ENCODE data around the gene P2RY13.

Gene P2RY13

DNA sequence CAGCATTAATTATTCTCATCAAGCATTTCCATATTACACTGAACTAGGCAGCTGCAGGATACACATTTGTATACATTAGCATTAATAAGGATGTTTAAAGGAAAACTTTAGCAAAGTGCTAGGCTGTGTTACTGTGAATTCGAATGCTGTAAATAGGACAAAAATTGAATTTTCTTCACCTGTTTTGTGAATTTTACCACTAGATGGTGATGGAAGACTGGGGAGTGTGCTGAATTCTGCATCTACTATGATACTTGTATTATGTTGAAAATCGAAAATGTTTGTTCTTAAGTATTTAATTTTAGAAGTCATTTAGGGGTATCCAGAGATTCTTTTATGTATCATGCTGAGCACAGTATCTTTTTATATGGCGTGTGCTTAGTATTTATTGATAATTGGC lies 38.7 kb downstream of the P2RY13 start:
- TF ChIP-seq NFIC (IDR thresholded peaks at IDR 0.05), result no peak
- TF ChIP-seq RAD21 (IDR thresholded peaks at IDR 0.05; ENCODE audit: low read depth), result peak; percentile 74

GRCh38 chr3:151289445-151289844 lies 39.9 kb downstream of the P2RY13 start:
- TF ChIP-seq NFIC (IDR thresholded peaks at IDR 0.05) (no peak), FOXM1 (IDR thresholded peaks at IDR 0.05; ENCODE audit: borderline replicate concordance, low read depth) (no peak), YY1 (IDR thresholded peaks at IDR 0.05; ENCODE audit: low read depth) (no peak)

GRCh38 chr3:151285940-151286339 lies 43.4 kb downstream of the P2RY13 start:
- no peak for TF ChIP-seq CREB1 (IDR thresholded peaks at IDR 0.05; ENCODE audit: low read depth)
- TF ChIP-seq, protein P1, sequence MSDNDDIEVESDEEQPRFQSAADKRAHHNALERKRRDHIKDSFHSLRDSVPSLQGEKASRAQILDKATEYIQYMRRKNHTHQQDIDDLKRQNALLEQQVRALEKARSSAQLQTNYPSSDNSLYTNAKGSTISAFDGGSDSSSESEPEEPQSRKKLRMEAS (IDR thresholded peaks at IDR 0.05), result no peak
- TF ChIP-seq, protein P2, sequence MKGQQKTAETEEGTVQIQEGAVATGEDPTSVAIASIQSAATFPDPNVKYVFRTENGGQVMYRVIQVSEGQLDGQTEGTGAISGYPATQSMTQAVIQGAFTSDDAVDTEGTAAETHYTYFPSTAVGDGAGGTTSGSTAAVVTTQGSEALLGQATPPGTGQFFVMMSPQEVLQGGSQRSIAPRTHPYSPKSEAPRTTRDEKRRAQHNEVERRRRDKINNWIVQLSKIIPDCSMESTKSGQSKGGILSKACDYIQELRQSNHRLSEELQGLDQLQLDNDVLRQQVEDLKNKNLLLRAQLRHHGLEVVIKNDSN (IDR thresholded peaks at IDR 0.05), result no peak
- no peak for TF ChIP-seq RAD21 (IDR thresholded peaks at IDR 0.05; ENCODE audit: low read depth)
- TF ChIP-seq ZBTB7A (IDR thresholded peaks at IDR 0.05; ENCODE audit: low read depth), result no peak
- TF ChIP-seq YY1 (IDR thresholded peaks at IDR 0.05; ENCODE audit: low read depth), result no peak
- TF ChIP-seq NFIC (IDR thresholded peaks at IDR 0.05), result no peak

GRCh38 chr3:151283907-151284461 lies 45.4 kb downstream of the P2RY13 start:
- TF ChIP-seq, protein P1 (IDR thresholded peaks at IDR 0.05), result no peak
- TF ChIP-seq CREB1 (IDR thresholded peaks at IDR 0.05; ENCODE audit: low read depth) (no peak), FOXM1 (IDR thresholded peaks at IDR 0.05; ENCODE audit: borderline replicate concordance, low read depth) (no peak), EGR1 (IDR thresholded peaks at IDR 0.05) (no peak), EP300 (IDR thresholded peaks at IDR 0.05; ENCODE audit: borderline replicate concordance) (no peak), TEAD4 (IDR thresholded peaks at IDR 0.05) (no peak), NFIC (IDR thresholded peaks at IDR 0.05) (no peak), YY1 (IDR thresholded peaks at IDR 0.05; ENCODE audit: low read depth) (no peak), TAF1 (IDR thresholded peaks at IDR 0.05; ENCODE audit: low read depth) (no peak)
- TF ChIP-seq, protein P2 (IDR thresholded peaks at IDR 0.05), result no peak

DNA sequence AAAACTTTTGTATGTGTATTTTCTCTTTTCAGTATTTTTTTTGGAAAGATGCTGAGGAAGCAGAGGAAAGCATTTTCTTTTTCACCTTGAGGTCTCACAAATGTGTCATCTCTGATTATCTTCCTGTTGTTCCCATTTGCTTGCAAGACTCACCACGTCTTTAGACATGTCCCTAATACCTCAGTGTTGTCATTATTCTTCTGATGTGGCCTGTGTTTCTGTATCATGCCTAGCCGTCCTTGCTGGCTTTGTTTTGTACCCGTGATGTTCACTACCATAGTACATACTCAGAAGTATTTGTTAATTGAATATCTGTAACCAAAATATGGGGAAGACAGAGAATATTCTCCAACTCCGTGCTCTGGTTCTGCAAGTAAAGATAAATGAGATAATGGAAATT lies 46.0 kb downstream of the P2RY13 start:
- TF ChIP-seq, protein P2 (IDR thresholded peaks at IDR 0.05), result no peak
- TF ChIP-seq CEBPB (IDR thresholded peaks at IDR 0.05), result no peak
- TF ChIP-seq RAD21 (IDR thresholded peaks at IDR 0.05; ENCODE audit: low read depth), result no peak
- TF ChIP-seq NFIC (IDR thresholded peaks at IDR 0.05), result no peak
- TF ChIP-seq TEAD4 (IDR thresholded peaks at IDR 0.05), result no peak
- TF ChIP-seq CREB1 (IDR thresholded peaks at IDR 0.05; ENCODE audit: low read depth), result no peak

GRCh38 chr3:151282921-151283320 lies 46.4 kb downstream of the P2RY13 start:
- TF ChIP-seq RAD21 (IDR thresholded peaks at IDR 0.05; ENCODE audit: low read depth) (peak; percentile 78), YY1 (IDR thresholded peaks at IDR 0.05; ENCODE audit: low read depth) (no peak), TCF12 (IDR thresholded peaks at IDR 0.05; ENCODE audit: low read depth) (no peak)

DNA sequence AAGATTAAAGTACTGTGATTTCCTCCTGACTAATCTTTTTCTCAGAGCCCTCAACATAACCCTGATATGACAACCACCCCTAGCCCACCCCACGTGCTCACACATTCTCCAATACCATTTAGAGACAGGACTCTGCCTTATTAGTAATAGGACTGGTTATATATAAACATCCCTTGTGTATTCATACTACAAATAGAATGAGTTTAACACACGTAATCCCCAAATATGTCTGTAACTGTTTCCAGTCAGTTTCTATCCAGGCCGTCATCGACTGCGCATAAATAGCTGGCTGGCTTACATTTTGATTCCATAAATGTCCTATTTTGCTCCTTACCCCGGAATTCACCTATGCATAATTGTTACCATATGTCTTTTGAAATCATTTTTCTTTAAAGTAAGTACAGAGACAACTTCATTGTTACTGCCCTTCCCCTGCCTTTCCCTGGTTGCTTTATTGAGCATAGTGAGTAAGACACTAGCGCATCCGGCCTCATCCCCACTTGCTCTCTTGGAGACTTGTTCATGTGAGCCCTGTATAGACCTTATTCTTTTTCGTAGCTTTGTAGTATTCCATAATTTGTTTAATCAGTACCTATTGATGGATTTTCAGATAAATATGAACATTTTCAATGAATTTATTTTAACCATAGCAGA lies 47.6 kb downstream of the P2RY13 start:
- TF ChIP-seq REST (IDR thresholded peaks at IDR 0.05; ENCODE audit: low read depth) (no peak), CREB1 (IDR thresholded peaks at IDR 0.05; ENCODE audit: low read depth) (no peak), RAD21 (IDR thresholded peaks at IDR 0.05; ENCODE audit: low read depth) (no peak), YY1 (IDR thresholded peaks at IDR 0.05; ENCODE audit: low read depth) (no peak), EGR1 (IDR thresholded peaks at IDR 0.05) (no peak), TEAD4 (IDR thresholded peaks at IDR 0.05) (no peak), EP300 (IDR thresholded peaks at IDR 0.05; ENCODE audit: borderline replicate concordance) (no peak), TAF1 (IDR thresholded peaks at IDR 0.05; ENCODE audit: low read depth) (no peak), FOXM1 (IDR thresholded peaks at IDR 0.05; ENCODE audit: borderline replicate concordance, low read depth) (no peak), TCF12 (IDR thresholded peaks at IDR 0.05; ENCODE audit: low read depth) (no peak), ZBTB7A (IDR thresholded peaks at IDR 0.05; ENCODE audit: low read depth) (no peak), CEBPB (IDR thresholded peaks at IDR 0.05) (no peak)
- TF ChIP-seq, protein P2 (IDR thresholded peaks at IDR 0.05), result no peak
- TF ChIP-seq, protein P1 (IDR thresholded peaks at IDR 0.05), result no peak
